Activated T-cell treated with anti-CD3 and anti-CD28 coated beads for 48 hours (primary cell): ENCODE results near the gene PCBD1.
"Not testable (repeated sequence)": the region's sequence is repeated elsewhere in the genome, so short reads cannot be mapped to it uniquely, and the experiment has no call there.

Experiments used
- DNase-seq: peaks from one replicate; pipeline ENCODE4 v3.0.0-alpha.2; 2020; ENCODE audit warnings: low read depth

PCBD1 gene

GRCh38 chr10:70887804-70888800 is at the start of gene PCBD1:
PCBD1 (minus strand) TSS chr10:70888565; CDS start chr10:70888533, 32 bp downstream.
- peak; percentile 63 for DNase-seq

- DNase-seq: no peak
These were observed 49.3 kb upstream of the PCBD1 start for GRCh38 chr10:70937661-70938060.

- no peak for DNase-seq
These were observed 47.7 kb upstream of the PCBD1 start for GRCh38 chr10:70936111-70936510.

- no peak for DNase-seq
These were observed 47.3 kb upstream of the PCBD1 start for GRCh38 chr10:70935631-70936030.

- DNase-seq: no peak
These were observed 46.8 kb upstream of the PCBD1 start for GRCh38 chr10:70935125-70935625.

GRCh38 chr10:70934701-70935100 is 46.3 kb upstream of the PCBD1 start:
- no peak for DNase-seq

- no peak for DNase-seq
These were observed 44.2 kb upstream of the PCBD1 start for GRCh38 chr10:70932392-70933196.

GRCh38 chr10:70931168-70931815 is 42.9 kb upstream of the PCBD1 start:
- no peak for DNase-seq

GRCh38 chr10:70930263-70931000 is 42.1 kb upstream of the PCBD1 start:
- DNase-seq: no peak

GRCh38 chr10:70928140-70928539 is 39.8 kb upstream of the PCBD1 start:
- DNase-seq: no peak

GRCh38 chr10:70927189-70927943 is 39.0 kb upstream of the PCBD1 start:
- DNase-seq: no peak

- no peak for DNase-seq
These were observed 38.0 kb upstream of the PCBD1 start for GRCh38 chr10:70926226-70927000.

GRCh38 chr10:70925377-70926225 is 37.2 kb upstream of the PCBD1 start:
- peak; percentile 54 for DNase-seq

- DNase-seq: no peak
These were observed 35.3 kb upstream of the PCBD1 start for GRCh38 chr10:70923696-70924095.

- no peak for DNase-seq
These were observed 32.9 kb upstream of the PCBD1 start for GRCh38 chr10:70921285-70921684.

GRCh38 chr10:70920519-70920918 is 32.2 kb upstream of the PCBD1 start:
- DNase-seq: no peak

- DNase-seq: not testable (repeated sequence)
These were observed 31.5 kb upstream of the PCBD1 start for GRCh38 chr10:70919906-70920305.

GRCh38 chr10:70918851-70919530 is 30.6 kb upstream of the PCBD1 start:
- no peak for DNase-seq
